GM12872 (cell line): ENCODE measurements around the gene S1PR5.

Experiments
- CTCF ChIP-seq: IDR thresholded peaks from 3 replicates; pipeline ENCODE4 v1.5.1; 2011; ENCODE audit warnings: low read depth, mild to moderate bottlenecking, low read length, moderate library complexity; ENCODE audit not compliant: insufficient read depth

Gene S1PR5

GRCh38 chr19:10550336-10550735 lies 33.1 kb upstream of the S1PR5 start:
- no peak for TF ChIP-seq CTCF

- no peak for TF ChIP-seq CTCF
Observed at GRCh38 chr19:10549733-10550132, 32.5 kb upstream of the S1PR5 start.

- no peak for TF ChIP-seq CTCF
Observed at GRCh38 chr19:10548746-10549276, 31.6 kb upstream of the S1PR5 start.

- no peak for TF ChIP-seq CTCF
Observed at GRCh38 chr19:10546817-10547216, 29.6 kb upstream of the S1PR5 start.

GRCh38 chr19:10544753-10545251 lies 27.6 kb upstream of the S1PR5 start:
- TF ChIP-seq CTCF: 0 out of 3 replicates have a peak, but pooled peaks have one; percentile 5

- no peak for TF ChIP-seq CTCF
Observed at GRCh38 chr19:10544242-10544752, 27.1 kb upstream of the S1PR5 start.

- TF ChIP-seq CTCF: no peak
Observed at GRCh38 chr19:10543420-10544241, 26.4 kb upstream of the S1PR5 start, which contains the start of gene ATG4D. ATG4D (plus strand) TSS chr19:10543904; CDS start chr19:10544091, 187 bp downstream.
